DOHH2 (cell line): ENCODE results near the gene EML3.

Source experiments
- EZH2phosphoT487 ChIP-seq: fragments of 200-600 bp; sonication (generic); IDR thresholded peaks from 2 replicates; pipeline ENCODE4 v1.6.1; 2017; ENCODE audit warnings: borderline replicate concordance, mild to moderate bottlenecking, antibody characterized with exemption, low read length, moderate library complexity, mixed read lengths
- TF ChIP-seq, protein P1 (sequence below): fragments of 200-600 bp; sonication (generic); IDR thresholded peaks from one replicate; pipeline ENCODE4 v1.5.1; 2014; ENCODE audit warnings: antibody characterized with exemption, mild to moderate bottlenecking, low read depth, low read length; ENCODE audit not compliant: poor library complexity, severe bottlenecking

DNA sequence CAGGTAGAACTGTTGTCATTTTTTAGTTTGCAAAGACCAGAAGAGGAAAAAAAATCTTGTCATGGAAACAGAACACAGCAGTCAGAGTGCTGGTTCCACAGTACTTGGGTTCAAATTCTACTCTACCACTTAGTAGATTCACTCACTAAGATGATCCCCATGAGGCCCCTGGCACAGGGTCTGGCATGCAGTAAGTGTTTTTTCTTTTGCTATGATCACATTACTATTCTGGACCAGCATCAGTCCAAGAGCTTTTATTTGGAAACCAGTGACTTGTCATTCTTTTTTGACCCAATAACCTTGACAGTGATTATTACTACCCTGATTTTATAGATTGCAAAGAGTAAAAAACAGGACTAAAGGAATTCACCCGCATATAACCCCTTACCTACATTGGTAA is 43.0 kb downstream of the EML3 start:
- TF ChIP-seq EZH2phosphoT487 = no peak
- TF ChIP-seq, protein P1, sequence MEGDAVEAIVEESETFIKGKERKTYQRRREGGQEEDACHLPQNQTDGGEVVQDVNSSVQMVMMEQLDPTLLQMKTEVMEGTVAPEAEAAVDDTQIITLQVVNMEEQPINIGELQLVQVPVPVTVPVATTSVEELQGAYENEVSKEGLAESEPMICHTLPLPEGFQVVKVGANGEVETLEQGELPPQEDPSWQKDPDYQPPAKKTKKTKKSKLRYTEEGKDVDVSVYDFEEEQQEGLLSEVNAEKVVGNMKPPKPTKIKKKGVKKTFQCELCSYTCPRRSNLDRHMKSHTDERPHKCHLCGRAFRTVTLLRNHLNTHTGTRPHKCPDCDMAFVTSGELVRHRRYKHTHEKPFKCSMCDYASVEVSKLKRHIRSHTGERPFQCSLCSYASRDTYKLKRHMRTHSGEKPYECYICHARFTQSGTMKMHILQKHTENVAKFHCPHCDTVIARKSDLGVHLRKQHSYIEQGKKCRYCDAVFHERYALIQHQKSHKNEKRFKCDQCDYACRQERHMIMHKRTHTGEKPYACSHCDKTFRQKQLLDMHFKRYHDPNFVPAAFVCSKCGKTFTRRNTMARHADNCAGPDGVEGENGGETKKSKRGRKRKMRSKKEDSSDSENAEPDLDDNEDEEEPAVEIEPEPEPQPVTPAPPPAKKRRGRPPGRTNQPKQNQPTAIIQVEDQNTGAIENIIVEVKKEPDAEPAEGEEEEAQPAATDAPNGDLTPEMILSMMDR = no peak
